ENCODE data around the gene PACRG. TPM values are rescaled to one million over a fixed set of nuclear protein-coding genes. Genes with fewer than 3 reads are reported as not detected.
A peak's percentile ranks its signal among the peaks of the same experiment; 100 is the strongest.

PACRG gene
- total RNA-seq, 1 experiment from 2014 or later, result not detected

GRCh38 chr6:163324326-163324687, 596.5 kb downstream of the PACRG start:
- DNase-seq, result peak in 1 of 2 experiments; percentile 4
- no peak for TF ChIP-seq CTCF (IDR thresholded peaks at IDR 0.05; ENCODE audit: insufficient read depth in 1 of 2, low read depth in 1 of 2, low read length in 1 of 2, severe bottlenecking in 1 of 2, unreplicated experiment in 1 of 2)
- POLR2A ChIA-PET, result interaction anchor here (0.9 kb wide), 1 partner anchor 87 kb away, joined by 6 read pairs; no protein-coding TSS in a partner anchor
- H3K9me3 Mint-ChIP-seq (ENCODE audit: unreplicated experiment), result no peaks in the 10 kb centered on the region
- Histone ChIP-seq H3K4me3 (ENCODE audit: low read depth, low read length) (no peak overlapping the region), H3K27me3 (replicated peaks; ENCODE audit: control insufficient read depth, insufficient read depth, low read length) (no peaks in the 10 kb centered on the region), H3K9me3 (no peaks in the 10 kb centered on the region), H3K36me3 (ENCODE audit: control insufficient read depth, insufficient read depth, low read length) (no peaks in the 10 kb centered on the region), H3K4me1 (peaks cover 17% of the 10 kb centered on the region; the same call in 1 of the 2 replicates)
- no TSS peak for BruUV-seq (replicated peaks)
- no peaks in the 10 kb centered on the region for H3K27me3 Mint-ChIP-seq (ENCODE audit: insufficient read depth, unreplicated experiment)
- intact Hi-C loops (cut with micrococcal nuclease; ENCODE audit: unreplicated experiment), result loop anchor here (1.0 kb wide), 2 partner anchors 87 to 92 kb away; no protein-coding TSS in a partner anchor
- peaks cover 13% of the 10 kb centered on the region for H3K4me1 Mint-ChIP-seq (ENCODE audit: low read depth, unreplicated experiment)
- CTCF ChIA-PET, result no interaction called here
- H3K27ac Mint-ChIP-seq (ENCODE audit: unreplicated experiment), result peak overlapping the region; percentile 87
- peak overlapping the region; percentile 61 for H3K4me3 Mint-ChIP-seq (ENCODE audit: unreplicated experiment)
- no peaks in the 10 kb centered on the region for H3K36me3 Mint-ChIP-seq (ENCODE audit: insufficient read depth, unreplicated experiment)

- no TSS peak for BruUV-seq (replicated peaks)
- H3K36me3 Mint-ChIP-seq (ENCODE audit: insufficient read depth, unreplicated experiment), result no peaks in the 10 kb centered on the region
- H3K4me1 Mint-ChIP-seq (ENCODE audit: low read depth, unreplicated experiment), result peaks cover 13% of the 10 kb centered on the region
- ChIA-PET CTCF (no interaction called here), POLR2A (interaction anchor here (0.9 kb wide), 1 partner anchor 87 kb away, joined by 6 read pairs; no protein-coding TSS in a partner anchor)
- peaks cover 17% of the 10 kb centered on the region; the same call in 1 of the 2 replicates for H3K4me1 ChIP-seq
- H3K36me3 ChIP-seq (ENCODE audit: control insufficient read depth, insufficient read depth, low read length), result no peaks in the 10 kb centered on the region
- intact Hi-C loops (cut with micrococcal nuclease; ENCODE audit: unreplicated experiment), result loop anchor here (1.0 kb wide), 2 partner anchors 86 to 91 kb away; no protein-coding TSS in a partner anchor
- DNase-seq, result peak; percentile 47 to 50
- TF ChIP-seq CTCF (IDR thresholded peaks at IDR 0.05; ENCODE audit: insufficient read depth in 1 of 2, low read depth in 1 of 2, low read length in 1 of 2, severe bottlenecking in 1 of 2, unreplicated experiment in 1 of 2), result no peak
- no peaks in the 10 kb centered on the region for H3K27me3 ChIP-seq (replicated peaks; ENCODE audit: control insufficient read depth, insufficient read depth, low read length)
- H3K9me3 ChIP-seq, result no peaks in the 10 kb centered on the region
- H3K9me3 Mint-ChIP-seq (ENCODE audit: unreplicated experiment), result no peaks in the 10 kb centered on the region
- peak overlapping the region; percentile 87 for H3K27ac Mint-ChIP-seq (ENCODE audit: unreplicated experiment)
- peak overlapping the region; percentile 61 for H3K4me3 Mint-ChIP-seq (ENCODE audit: unreplicated experiment)
- no peak overlapping the region for H3K4me3 ChIP-seq (ENCODE audit: low read depth, low read length)
- no peaks in the 10 kb centered on the region for H3K27me3 Mint-ChIP-seq (ENCODE audit: insufficient read depth, unreplicated experiment)
Measured at GRCh38 chr6:163324688-163325389, 597.1 kb downstream of the PACRG start.

- POLR2A ChIA-PET, result no interaction called here
- Mint-ChIP-seq H3K9me3 (ENCODE audit: unreplicated experiment) (no peaks in the 10 kb centered on the region), H3K27ac (ENCODE audit: unreplicated experiment) (peak overlapping the region; percentile 87), H3K4me3 (ENCODE audit: unreplicated experiment) (peak overlapping the region; percentile 61), H3K27me3 (ENCODE audit: insufficient read depth, unreplicated experiment) (no peaks in the 10 kb centered on the region), H3K4me1 (ENCODE audit: low read depth, unreplicated experiment) (peaks cover 13% of the 10 kb centered on the region), H3K36me3 (ENCODE audit: insufficient read depth, unreplicated experiment) (no peaks in the 10 kb centered on the region)
- intact Hi-C loops (cut with micrococcal nuclease; ENCODE audit: unreplicated experiment), result no loop called here
- H3K4me1 ChIP-seq, result peaks cover 17% of the 10 kb centered on the region; the same call in 1 of the 2 replicates
- TF ChIP-seq CTCF (IDR thresholded peaks at IDR 0.05; ENCODE audit: insufficient read depth in 1 of 2, low read depth in 1 of 2, low read length in 1 of 2, severe bottlenecking in 1 of 2, unreplicated experiment in 1 of 2), result no peak
- DNase-seq, result no peak
- no peaks in the 10 kb centered on the region for H3K9me3 ChIP-seq
- no peaks in the 10 kb centered on the region for H3K36me3 ChIP-seq (ENCODE audit: control insufficient read depth, insufficient read depth, low read length)
- H3K27me3 ChIP-seq (replicated peaks; ENCODE audit: control insufficient read depth, insufficient read depth, low read length), result no peaks in the 10 kb centered on the region
- no TSS peak for BruUV-seq (replicated peaks)
- CTCF ChIA-PET, result no interaction called here
- H3K4me3 ChIP-seq (ENCODE audit: low read depth, low read length), result no peak overlapping the region
Measured at GRCh38 chr6:163325390-163325784, 597.6 kb downstream of the PACRG start.

Data from Caco-2 (cell line).